Gastrocnemius medialis (tissue), 4 donors: ENCODE data around the gene REG4.

Source experiments
- CTCF ChIP-seq, 5 experiments: fragments of 450-650 bp in 3 of 5; fragments of 200-600 bp in 2 of 5; sonication (generic) in 2 of 5; IDR thresholded peaks in 4 of 5; conservative IDR thresholded peaks in 1 of 5; 1 replicate in 4 of 5; 2 replicates in 1 of 5; pipeline ENCODE4 v1.5.1; 2016 to 2019; ENCODE audit warnings: antibody characterized with exemption in 5 of 5, mild to moderate bottlenecking in 3 of 5, moderate library complexity in 3 of 5
- POLR2A ChIP-seq, 2 donors: fragments of 450-650 bp; IDR thresholded peaks; one replicate each; pipeline ENCODE4 v1.6.1; 2017; ENCODE audit warnings: antibody characterized with exemption in 2 of 2, mild to moderate bottlenecking in 2 of 2, moderate library complexity in 2 of 2

- TF ChIP-seq CTCF (IDR thresholded peaks at IDR 0.05 in 4 of 5, conservative IDR thresholded peaks at IDR 0.05 in 1 of 5) = no peak
- no peak for TF ChIP-seq POLR2A (IDR thresholded peaks at IDR 0.05)
These were observed 20.6 kb downstream of the REG4 start for GRCh38 chr1:119790451-119791198.
